HCT116 (cell line): ENCODE results near the gene WDR43. TPM values are rescaled to one million over a fixed set of nuclear protein-coding genes. Genes with fewer than 3 reads are reported as not detected.

Experiments used
- ATAC-seq: fragments of 200-7000 bp; cut with Tn5 transposase; 2 replicates; pipeline ENCODE4 v1.9.1; 2020; ENCODE audit warnings: mild to moderate bottlenecking, moderate library complexity
- BruUV-seq: library from RNA; stranded (reverse); fragments of 400-500 nt; replicated peaks from 2 replicates; lab custom pipeline; 2021; lab: Mats Ljungman, UMichigan
- CTCF ChIA-PET: fragments of 300-600 bp; sonication (Branson Sonifier 250); formaldehyde crosslinking; loops from one replicate; lab custom pipeline; 2021; ENCODE audit warnings: antibody characterized with exemption; lab: Charles Lee
- POLR2A ChIA-PET: fragments of 300-600, 350-600 bp; sonication (Branson Sonifier 250); formaldehyde crosslinking; loops from one replicate; lab custom pipeline; 2021; ENCODE audit warnings: antibody characterized with exemption; lab: Charles Lee
- RAD21 ChIA-PET, 2 experiments: fragments of 300-600 bp; sonication (Branson Sonifier 250); formaldehyde crosslinking; loops; one replicate each; lab custom pipeline; 2023; ENCODE audit warnings: low total read pairs in 2 of 2; ENCODE audit not compliant: uncharacterized antibody in 2 of 2, unreplicated experiment in 2 of 2, low non-redundant PET in 1 of 2; lab: Charles Lee
- DNase-seq: peaks from one replicate; pipeline ENCODE4 v3.0.0-alpha.2; 2010; ENCODE audit warnings: low read depth, low spot score
- H2AFZ ChIP-seq: fragments of 200-600 bp; shearing (Covaris generic), sonication (generic); 2 replicates; pipeline ENCODE4 v1.6.1; 2017; ENCODE audit warnings: low read depth, mixed run types, mixed read lengths, antibody characterized with exemption, low read length; ENCODE audit not compliant: poor library complexity, severe bottlenecking
- H3K27ac ChIP-seq: 2 replicates; pipeline ENCODE4 v1.5.1; 2012; ENCODE audit warnings: low read depth, low read length
- H3K27me3 ChIP-seq: fragments of 200-600 bp; sonication (generic); 2 replicates; pipeline ENCODE4 v1.6.1; 2016; ENCODE audit warnings: mixed run types, low read length, mixed read lengths; ENCODE audit not compliant: insufficient read depth
- H3K36me3 ChIP-seq, 2 experiments: fragments of 200-500 bp in 1 of 2; fragments of 200-600 bp in 1 of 2; sonication (Bioruptor generic) in 1 of 2; sonication (generic) in 1 of 2; 2 replicates each; pipeline versions ENCODE4 v1.5.1 to v1.6.1; 2014 to 2016; ENCODE audit warnings: low read length in 2 of 2, inconsistent platforms in 1 of 2, mixed read lengths in 1 of 2, mixed run types in 1 of 2; ENCODE audit not compliant: insufficient read depth in 2 of 2, control insufficient read depth in 1 of 2
- H3K4me1 ChIP-seq, 2 experiments: fragments of 200-600 bp in 1 of 2; sonication (generic) in 1 of 2; 2 replicates each; pipeline versions ENCODE4 v1.5.1 to v1.6.1; 2012 to 2017; ENCODE audit warnings: low read length in 2 of 2, inconsistent platforms in 1 of 2, mild to moderate bottlenecking in 1 of 2, mixed read lengths in 1 of 2, mixed run types in 1 of 2, moderate library complexity in 1 of 2; ENCODE audit not compliant: insufficient read depth in 2 of 2, control insufficient read depth in 1 of 2
- H3K4me2 ChIP-seq: fragments of 200-600 bp; sonication (generic); 2 replicates; pipeline ENCODE4 v1.6.1; 2017; ENCODE audit warnings: mixed run types, low read length, mixed read lengths
- H3K4me3 ChIP-seq, 2 experiments: fragments of 200-600 bp in 1 of 2; sonication (generic) in 1 of 2; replicated peaks in 1 of 2; 2 replicates each; pipeline ENCODE4 v1.5.1; 2011 to 2016; ENCODE audit warnings: low read length in 2 of 2, control low read depth in 1 of 2, low read depth in 1 of 2, mild to moderate bottlenecking in 1 of 2, mixed read lengths in 1 of 2, mixed run types in 1 of 2
- H3K79me2 ChIP-seq: fragments of 200-600 bp; sonication (generic); 2 replicates; pipeline ENCODE4 v1.6.1; 2017; ENCODE audit warnings: mild to moderate bottlenecking, mixed run types, low read length, moderate library complexity, mixed read lengths; ENCODE audit not compliant: insufficient read depth
- H3K9ac ChIP-seq: fragments of 200-600 bp; sonication (generic); 2 replicates; pipeline ENCODE4 v1.6.1; 2016; ENCODE audit warnings: low read length, mixed read lengths
- H3K9me2 ChIP-seq: fragments of 200-600 bp; sonication (generic), shearing (Covaris generic); 2 replicates; pipeline ENCODE4 v1.6.1; 2017; ENCODE audit warnings: mixed run types, mild to moderate bottlenecking, moderate library complexity; ENCODE audit not compliant: insufficient read depth
- H3K9me3 ChIP-seq, 2 experiments: fragments of 200-500 bp in 1 of 2; fragments of 200-600 bp in 1 of 2; sonication (Bioruptor generic) in 1 of 2; sonication (generic) in 1 of 2; 2 replicates each; pipeline ENCODE4 v1.6.1; 2014 to 2017; ENCODE audit warnings: low read length in 2 of 2, mixed read lengths in 2 of 2, inconsistent platforms in 1 of 2, low read depth in 1 of 2, mild to moderate bottlenecking in 1 of 2, mixed run types in 1 of 2, moderate library complexity in 1 of 2; ENCODE audit not compliant: control insufficient read depth in 1 of 2, insufficient read depth in 1 of 2
- H4K20me1 ChIP-seq: fragments of 200-600 bp; sonication (generic), shearing (Covaris generic); 2 replicates; pipeline ENCODE4 v1.6.1; 2017; ENCODE audit warnings: mixed run types, mild to moderate bottlenecking, moderate library complexity; ENCODE audit not compliant: insufficient read depth
- ELF1 ChIP-seq: IDR thresholded peaks from 2 replicates; pipeline ENCODE4 v1.6.1; 2012; ENCODE audit warnings: low read depth, borderline replicate concordance
- FOSL1 ChIP-seq: IDR thresholded peaks from 2 replicates; pipeline ENCODE4 v1.6.1; 2012; ENCODE audit warnings: low read depth
- POLR2AphosphoS5 ChIP-seq: IDR thresholded peaks from 2 replicates; pipeline ENCODE4 v1.6.1; 2011; ENCODE audit warnings: mild to moderate bottlenecking, low read depth, low read length, moderate library complexity
- SIN3A ChIP-seq: IDR thresholded peaks from 2 replicates; pipeline ENCODE4 v1.6.1; 2012; ENCODE audit warnings: low read depth
- SRF ChIP-seq: IDR thresholded peaks from 2 replicates; pipeline ENCODE4 v1.6.1; 2012; ENCODE audit warnings: low read depth
- TCF7L2 ChIP-seq: IDR thresholded peaks from 2 replicates; pipeline ENCODE4 v1.7.0; 2011; ENCODE audit warnings: borderline replicate concordance, inconsistent platforms; ENCODE audit not compliant: insufficient read depth, insufficient read length; ENCODE audit errors: extremely low read depth
- intact Hi-C: fragments of 100-400 bp; cut with micrococcal nuclease; formaldehyde crosslinking; loops from 2 replicates; pipeline ENCODE4 v1.10.0; 2022
- total RNA-seq: library from RNA; stranded (reverse); gene quantifications from one replicate; pipeline ENCODE4 v1.2.1, GENCODE V29; 2021; ENCODE audit not compliant: unreplicated experiment
- TF ChIP-seq, protein P1 (sequence below): IDR thresholded peaks from 2 replicates; pipeline ENCODE4 v1.6.1; 2011; ENCODE audit warnings: mild to moderate bottlenecking, low read length, moderate library complexity; ENCODE audit not compliant: insufficient replicate concordance; ENCODE audit errors: extremely low read depth
- TF ChIP-seq, protein P2 (sequence below): IDR thresholded peaks from 2 replicates; pipeline ENCODE4 v1.6.1; 2012
- TF ChIP-seq, protein P3 (sequence below): IDR thresholded peaks from 2 replicates; pipeline ENCODE4 v1.6.1; 2012

The WDR43 gene
- total RNA-seq, 1 experiment from 2014 or later, result 119 TPM

DNA sequence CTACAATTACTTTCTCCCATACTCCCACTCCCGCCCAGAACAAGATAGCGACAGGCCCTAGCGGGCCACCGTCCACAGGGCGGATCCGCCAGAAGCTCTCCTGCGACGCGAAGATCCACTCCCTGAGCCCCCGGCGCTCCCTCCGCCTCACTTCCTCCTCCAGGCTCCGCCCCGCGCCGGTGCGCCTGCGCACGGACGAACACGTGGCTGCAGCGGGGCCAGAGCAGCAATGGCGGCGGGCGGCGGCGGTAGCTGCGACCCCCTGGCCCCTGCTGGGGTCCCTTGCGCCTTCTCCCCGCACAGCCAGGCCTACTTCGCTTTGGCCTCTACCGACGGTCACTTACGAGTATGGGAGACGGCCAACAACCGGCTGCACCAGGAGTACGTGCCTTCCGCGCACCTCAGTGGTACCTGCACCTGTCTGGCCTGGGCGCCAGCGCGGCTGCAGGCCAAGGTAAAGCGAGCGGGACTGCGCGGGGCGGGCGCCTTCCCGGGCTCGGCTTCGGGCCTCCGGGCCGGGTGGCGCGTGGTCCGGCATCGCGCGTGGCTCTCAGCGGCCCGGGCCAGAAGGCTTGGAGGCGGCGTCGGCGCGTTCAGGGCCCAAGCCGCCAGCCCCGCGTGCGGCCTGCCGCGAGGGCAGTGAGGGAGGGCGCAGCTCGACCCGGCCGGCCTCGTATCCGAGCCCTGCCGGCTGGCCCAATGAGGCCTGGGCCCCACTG is at the start of gene WDR43 (continued):
- TF ChIP-seq, protein P1, sequence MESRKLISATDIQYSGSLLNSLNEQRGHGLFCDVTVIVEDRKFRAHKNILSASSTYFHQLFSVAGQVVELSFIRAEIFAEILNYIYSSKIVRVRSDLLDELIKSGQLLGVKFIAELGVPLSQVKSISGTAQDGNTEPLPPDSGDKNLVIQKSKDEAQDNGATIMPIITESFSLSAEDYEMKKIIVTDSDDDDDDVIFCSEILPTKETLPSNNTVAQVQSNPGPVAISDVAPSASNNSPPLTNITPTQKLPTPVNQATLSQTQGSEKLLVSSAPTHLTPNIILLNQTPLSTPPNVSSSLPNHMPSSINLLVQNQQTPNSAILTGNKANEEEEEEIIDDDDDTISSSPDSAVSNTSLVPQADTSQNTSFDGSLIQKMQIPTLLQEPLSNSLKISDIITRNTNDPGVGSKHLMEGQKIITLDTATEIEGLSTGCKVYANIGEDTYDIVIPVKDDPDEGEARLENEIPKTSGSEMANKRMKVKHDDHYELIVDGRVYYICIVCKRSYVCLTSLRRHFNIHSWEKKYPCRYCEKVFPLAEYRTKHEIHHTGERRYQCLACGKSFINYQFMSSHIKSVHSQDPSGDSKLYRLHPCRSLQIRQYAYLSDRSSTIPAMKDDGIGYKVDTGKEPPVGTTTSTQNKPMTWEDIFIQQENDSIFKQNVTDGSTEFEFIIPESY, result peak; percentile 76
- TF ChIP-seq, protein P2, sequence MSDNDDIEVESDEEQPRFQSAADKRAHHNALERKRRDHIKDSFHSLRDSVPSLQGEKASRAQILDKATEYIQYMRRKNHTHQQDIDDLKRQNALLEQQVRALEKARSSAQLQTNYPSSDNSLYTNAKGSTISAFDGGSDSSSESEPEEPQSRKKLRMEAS, result peak; percentile 99
- TF ChIP-seq SRF, result no peak; the same call in 1 of the 2 replicates
- TF ChIP-seq, protein P3, sequence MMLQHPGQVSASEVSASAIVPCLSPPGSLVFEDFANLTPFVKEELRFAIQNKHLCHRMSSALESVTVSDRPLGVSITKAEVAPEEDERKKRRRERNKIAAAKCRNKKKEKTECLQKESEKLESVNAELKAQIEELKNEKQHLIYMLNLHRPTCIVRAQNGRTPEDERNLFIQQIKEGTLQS, result no peak

DNA sequence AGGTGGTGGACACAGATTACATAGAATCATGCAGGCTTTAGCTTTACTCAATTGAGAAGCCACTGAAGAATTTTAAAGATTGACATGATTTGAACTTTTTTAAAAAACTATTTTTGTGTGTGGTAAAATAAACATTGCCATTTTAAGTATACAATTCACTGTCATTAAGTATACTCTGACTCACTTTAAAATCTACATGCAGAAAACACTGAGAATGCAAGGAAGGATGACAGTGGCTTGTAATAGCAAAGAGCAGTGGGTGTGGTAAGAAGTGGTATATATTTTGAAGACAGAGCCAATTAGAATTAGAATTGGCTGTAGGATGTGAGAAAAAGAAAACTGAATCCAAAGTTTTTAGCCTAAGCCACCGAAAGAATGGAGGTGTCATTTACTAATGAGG is 39.3 kb upstream of the WDR43 start:
- ChIA-PET RAD21 (no interaction called here), CTCF (no interaction called here), POLR2A (no interaction called here)
- no peaks in the 10 kb centered on the region for H4K20me1 ChIP-seq
- no peak overlapping the region for H3K4me2 ChIP-seq
- H3K36me3 ChIP-seq, result peaks cover 0 to under 1% of the 10 kb centered on the region in 2 experiments; a peak in 2 of 4 replicates
- BruUV-seq, result no TSS peak
- H3K9me2 ChIP-seq, result no peaks in the 10 kb centered on the region
- no peak overlapping the region for H3K9ac ChIP-seq
- TF ChIP-seq POLR2AphosphoS5 (no peak), SIN3A (no peak), TCF7L2 (no peak), ELF1 (no peak), FOSL1 (no peak)
- H3K27me3 ChIP-seq, result no peaks in the 10 kb centered on the region
- intact Hi-C loops, result no loop called here
- DNase-seq, result no peak
- H2AFZ ChIP-seq, result no peak overlapping the region
- H3K79me2 ChIP-seq, result peaks cover 8% of the 10 kb centered on the region; the same call in 1 of the 2 replicates
- no peak for ATAC-seq
- no peaks in the 10 kb centered on the region for H3K4me1 ChIP-seq
- no peak overlapping the region for H3K4me3 ChIP-seq
- no peak overlapping the region for H3K27ac ChIP-seq
- no peaks in the 10 kb centered on the region for H3K9me3 ChIP-seq
